Activated T-helper 17 cell treated with anti-CD3 and anti-CD28 coated beads, Interleukin-2, amount 50 U/mL, for 72 hours (primary cell): Measurements from ENCODE around the gene DFFA. TPM values are rescaled to one million over a fixed set of nuclear protein-coding genes. Genes with fewer than 3 reads are reported as not detected.
"Not testable (repeated sequence)": the region's sequence is repeated elsewhere in the genome, so short reads cannot be mapped to it uniquely, and the experiment has no call there.

ENCODE experiments used
- ATAC-seq: fragments of 150-1000 bp; cut with Tn5 transposase; replicated peaks from 2 replicates; pipeline ENCODE4 v1.10.0; 2021; ENCODE audit warnings: mild to moderate bottlenecking, moderate library complexity
- H3K27ac Mint-ChIP-seq: one replicate; pipeline ENCODE4 v1.8.0; 2022; ENCODE audit warnings: mixed read lengths
- H3K27me3 Mint-ChIP-seq: one replicate; pipeline ENCODE4 v1.8.0; 2022; ENCODE audit warnings: mixed read lengths
- H3K36me3 Mint-ChIP-seq: one replicate; pipeline ENCODE4 v1.8.0; 2022; ENCODE audit warnings: low read depth, mild to moderate bottlenecking, mixed read lengths
- H3K4me1 Mint-ChIP-seq: one replicate; pipeline ENCODE4 v1.8.0; 2022; ENCODE audit warnings: mixed read lengths
- H3K4me3 Mint-ChIP-seq: one replicate; pipeline ENCODE4 v1.8.0; 2022; ENCODE audit warnings: mild to moderate bottlenecking, mixed read lengths
- H3K9me3 Mint-ChIP-seq: one replicate; pipeline ENCODE4 v1.8.0; 2022; ENCODE audit warnings: mixed read lengths
- total RNA-seq, 2 donors: library from RNA; stranded (reverse); gene quantifications; one replicate each; pipeline ENCODE4 v1.2.3, GENCODE V29; 2022

Gene DFFA
- total RNA-seq, 2 donors from 2014 or later, result 27.4 to 54.5 TPM

GRCh38 chr1:10437052-10437451, 35.3 kb downstream of the DFFA start:
- peaks cover 5% of the 10 kb centered on the region for H3K36me3 Mint-ChIP-seq
- no peak overlapping the region for H3K27ac Mint-ChIP-seq
- no peaks in the 10 kb centered on the region for H3K9me3 Mint-ChIP-seq
- no peak for ATAC-seq
- H3K4me1 Mint-ChIP-seq, result no peaks in the 10 kb centered on the region
- H3K27me3 Mint-ChIP-seq, result no peaks in the 10 kb centered on the region
- no peak overlapping the region for H3K4me3 Mint-ChIP-seq

GRCh38 chr1:10434590-10434989, 37.7 kb downstream of the DFFA start:
- H3K4me3 Mint-ChIP-seq, result no peak overlapping the region
- no peaks in the 10 kb centered on the region for H3K36me3 Mint-ChIP-seq
- no peaks in the 10 kb centered on the region for H3K27me3 Mint-ChIP-seq
- no peak for ATAC-seq
- no peak overlapping the region for H3K27ac Mint-ChIP-seq
- H3K4me1 Mint-ChIP-seq, result no peaks in the 10 kb centered on the region
- H3K9me3 Mint-ChIP-seq, result no peaks in the 10 kb centered on the region

- Mint-ChIP-seq H3K36me3 (no peaks in the 10 kb centered on the region), H3K9me3 (no peaks in the 10 kb centered on the region), H3K4me3 (no peak overlapping the region), H3K4me1 (no peaks in the 10 kb centered on the region), H3K27ac (no peak overlapping the region), H3K27me3 (no peaks in the 10 kb centered on the region)
- no peak for ATAC-seq
These were observed 38.5 kb downstream of the DFFA start for GRCh38 chr1:10433790-10434189.

GRCh38 chr1:10432910-10433700, 39.2 kb downstream of the DFFA start:
- no peaks in the 10 kb centered on the region for H3K4me1 Mint-ChIP-seq
- no peaks in the 10 kb centered on the region for H3K36me3 Mint-ChIP-seq
- no peak for ATAC-seq
- no peak overlapping the region for H3K27ac Mint-ChIP-seq
- H3K27me3 Mint-ChIP-seq, result no peaks in the 10 kb centered on the region
- no peak overlapping the region for H3K4me3 Mint-ChIP-seq
- H3K9me3 Mint-ChIP-seq, result no peaks in the 10 kb centered on the region

GRCh38 chr1:10431070-10431730, 41.1 kb downstream of the DFFA start:
- Mint-ChIP-seq H3K9me3 (no peaks in the 10 kb centered on the region), H3K4me3 (peak overlapping the region; percentile 92)
- peak; percentile 1 for ATAC-seq

GRCh38 chr1:10430216-10431069, 41.9 kb downstream of the DFFA start, which contains the start of gene CENPS:
TSS of gene CENPS (plus strand) at chr1:10430433. CDS start at chr1:10430518, 85 bp downstream.
- H3K4me3 Mint-ChIP-seq, result peak within 1 kb of the TSS; percentile 92
- H3K9me3 Mint-ChIP-seq, result no peaks in the 10 kb centered on the region
- H3K27ac Mint-ChIP-seq, result peak within 1 kb of the TSS; percentile 82
- ATAC-seq, result peak; percentile 91
- H3K4me1 Mint-ChIP-seq, result no peaks in the 10 kb centered on the region
- H3K36me3 Mint-ChIP-seq, result no peaks in the 10 kb centered on the region
- no peaks in the 10 kb centered on the region for H3K27me3 Mint-ChIP-seq

More at GRCh38 chr1:10431070-10431730, 41.1 kb downstream of the DFFA start:
- no peaks in the 10 kb centered on the region for H3K4me1 Mint-ChIP-seq
- peak overlapping the region; percentile 82 for H3K27ac Mint-ChIP-seq
- no peaks in the 10 kb centered on the region for H3K27me3 Mint-ChIP-seq
- no peaks in the 10 kb centered on the region for H3K36me3 Mint-ChIP-seq

GRCh38 chr1:10429868-10430215, 42.5 kb downstream of the DFFA start:
- no peaks in the 10 kb centered on the region for H3K9me3 Mint-ChIP-seq
- peak overlapping the region; percentile 92 for H3K4me3 Mint-ChIP-seq
- H3K27ac Mint-ChIP-seq, result peak overlapping the region; percentile 82
- H3K36me3 Mint-ChIP-seq, result no peaks in the 10 kb centered on the region
- H3K27me3 Mint-ChIP-seq, result no peaks in the 10 kb centered on the region
- ATAC-seq, result peak; percentile 22
- H3K4me1 Mint-ChIP-seq, result no peaks in the 10 kb centered on the region

GRCh38 chr1:10428984-10429383, 43.3 kb downstream of the DFFA start:
- H3K9me3 Mint-ChIP-seq, result no peaks in the 10 kb centered on the region
- no peak for ATAC-seq
- H3K27me3 Mint-ChIP-seq, result no peaks in the 10 kb centered on the region
- no peak overlapping the region for H3K27ac Mint-ChIP-seq
- H3K4me1 Mint-ChIP-seq, result no peaks in the 10 kb centered on the region
- no peaks in the 10 kb centered on the region for H3K36me3 Mint-ChIP-seq
- peak overlapping the region; percentile 92 for H3K4me3 Mint-ChIP-seq

- H3K9me3 Mint-ChIP-seq, ATAC-seq, H3K27me3 Mint-ChIP-seq, H3K4me3 Mint-ChIP-seq, H3K36me3 Mint-ChIP-seq, H3K4me1 Mint-ChIP-seq, H3K27ac Mint-ChIP-seq: not testable (repeated sequence)
These were observed 45.8 kb downstream of the DFFA start for GRCh38 chr1:10426535-10426848.

- H3K9me3 Mint-ChIP-seq, H3K27ac Mint-ChIP-seq, ATAC-seq, H3K27me3 Mint-ChIP-seq, H3K4me1 Mint-ChIP-seq, H3K36me3 Mint-ChIP-seq, H3K4me3 Mint-ChIP-seq: not testable (repeated sequence)
These were observed 46.3 kb downstream of the DFFA start for GRCh38 chr1:10425826-10426534.

- Mint-ChIP-seq H3K36me3 (peaks cover 19% of the 10 kb centered on the region), H3K9me3 (no peaks in the 10 kb centered on the region), H3K27ac (no peak overlapping the region), H3K4me1 (no peaks in the 10 kb centered on the region), H3K27me3 (no peaks in the 10 kb centered on the region), H3K4me3 (no peak overlapping the region)
- no peak for ATAC-seq
These were observed 47.7 kb downstream of the DFFA start for GRCh38 chr1:10424651-10425050.

- Mint-ChIP-seq H3K27ac (no peak overlapping the region), H3K36me3 (peaks cover 25% of the 10 kb centered on the region), H3K4me1 (no peaks in the 10 kb centered on the region), H3K9me3 (no peaks in the 10 kb centered on the region), H3K4me3 (no peak overlapping the region), H3K27me3 (no peaks in the 10 kb centered on the region)
- ATAC-seq, result no peak
These were observed 48.3 kb downstream of the DFFA start for GRCh38 chr1:10424034-10424433.

- Mint-ChIP-seq H3K9me3 (no peaks in the 10 kb centered on the region), H3K4me3 (no peak overlapping the region), H3K27me3 (no peaks in the 10 kb centered on the region), H3K4me1 (no peaks in the 10 kb centered on the region), H3K27ac (no peak overlapping the region), H3K36me3 (peaks cover 49% of the 10 kb centered on the region)
- ATAC-seq, result no peak
These were observed 50.7 kb downstream of the DFFA start for GRCh38 chr1:10421637-10422036.

GRCh38 chr1:10419351-10419750, 53.0 kb downstream of the DFFA start:
- Mint-ChIP-seq H3K27me3 (no peaks in the 10 kb centered on the region), H3K4me3 (no peak overlapping the region), H3K4me1 (peaks cover 6% of the 10 kb centered on the region), H3K36me3 (peaks cover 68% of the 10 kb centered on the region), H3K9me3 (no peaks in the 10 kb centered on the region), H3K27ac (no peak overlapping the region)
- no peak for ATAC-seq
